ENCODE measurements around the gene TIMM44. TPM values are rescaled to one million over a fixed set of nuclear protein-coding genes. Genes with fewer than 3 reads are reported as not detected.
"Not testable (repeated sequence)": the region's sequence is repeated elsewhere in the genome, so short reads cannot be mapped to it uniquely, and the experiment has no call there.

TIMM44 gene
- total and polyA plus RNA-seq, 2 of the 8 experiments (the other 6 are each of a cell fraction or from before 2014, with no cell fraction given), result 131 to 150 TPM

DNA sequence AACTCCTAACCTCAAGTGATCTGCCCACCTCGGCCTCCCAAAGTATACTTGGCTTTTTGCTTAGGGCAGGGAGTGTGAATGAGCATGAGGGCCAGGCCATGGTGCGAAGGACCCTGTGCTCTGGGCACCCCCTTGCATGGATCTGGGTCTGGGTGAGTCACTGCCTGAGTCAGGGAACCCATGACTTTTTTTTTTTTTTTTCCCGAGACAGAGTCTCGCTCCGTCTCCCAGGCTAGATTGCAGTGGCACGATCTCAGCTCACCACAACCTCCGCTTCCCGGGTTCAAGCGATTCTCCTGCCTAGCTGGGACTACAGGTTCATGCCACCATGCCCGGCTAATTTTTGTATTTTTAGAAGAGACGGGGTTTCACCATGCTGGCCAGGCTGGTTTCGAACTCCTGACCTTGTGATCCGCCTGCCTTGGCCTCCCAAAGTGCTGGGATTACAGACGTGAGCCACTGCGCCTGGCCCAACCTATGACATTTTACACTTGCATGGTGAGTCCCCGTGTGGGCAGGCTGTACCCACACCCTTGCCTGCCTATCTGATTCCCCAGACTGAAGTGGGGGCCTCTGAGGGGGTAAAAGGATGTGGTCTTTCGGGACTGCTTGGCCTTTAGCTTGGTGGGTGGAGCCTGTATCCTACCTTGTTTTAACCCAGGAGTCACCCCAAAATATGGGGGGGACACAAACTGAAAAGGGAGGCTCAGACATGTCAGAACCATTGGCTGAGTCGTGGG lies 49.9 kb downstream of the TIMM44 start:
- not testable (repeated sequence) for H3K4ac ChIP-seq (replicated peaks; ENCODE audit: insufficient read length, low read depth, low read length); H2BK12ac ChIP-seq (ENCODE audit: low read depth, low read length); H2AK5ac ChIP-seq (ENCODE audit: low read depth, low read length); H3K23ac ChIP-seq (ENCODE audit: insufficient read length); H3K18ac ChIP-seq (ENCODE audit: extremely low read depth, low read length); H3K56ac ChIP-seq (replicated peaks; ENCODE audit: insufficient read length, low read depth, low read length); H4K20me1 ChIP-seq (replicated peaks in 1 of 2; ENCODE audit: control insufficient read depth in 1 of 2, insufficient read depth in 2 of 2, low read length in 2 of 2); H3K9me3 ChIP-seq (ENCODE audit: insufficient read depth in 2 of 2, low read depth in 1 of 2, low read length in 1 of 2); FAIRE-seq; H3K4me3 ChIP-seq (ENCODE audit: extremely low read depth in 1 of 4, insufficient read depth in 2 of 4, low read depth in 3 of 4, low read length in 4 of 4); H2AFZ ChIP-seq (ENCODE audit: low read length); H3K27me3 ChIP-seq (replicated peaks in 1 of 4; ENCODE audit: control insufficient read depth in 3 of 4, extremely low read depth in 1 of 4, insufficient read depth in 3 of 4, low read length in 3 of 4); H3K79me1 ChIP-seq (ENCODE audit: low read depth, low read length); H2BK20ac ChIP-seq (ENCODE audit: low read length); H3K79me2 ChIP-seq (ENCODE audit: control insufficient read depth in 1 of 2, insufficient read depth in 2 of 2, low read length in 2 of 2); H3K36me3 ChIP-seq (ENCODE audit: control insufficient read depth in 2 of 4, insufficient read depth in 4 of 4, low read length in 3 of 4); H2BK15ac ChIP-seq (ENCODE audit: low read length); H3K4me1 ChIP-seq (replicated peaks in 1 of 4; ENCODE audit: control insufficient read depth in 3 of 4, insufficient read depth in 4 of 4, low read length in 3 of 4); DNase-seq (ENCODE audit: low read depth in 1 of 2, low spot score in 2 of 2); H3K14ac ChIP-seq (ENCODE audit: insufficient read length); H4K5ac ChIP-seq (ENCODE audit: insufficient read length, low read depth, low read length); H3K4me2 ChIP-seq (ENCODE audit: insufficient read depth in 1 of 2, low read depth in 2 of 2, low read length in 2 of 2); H3K27ac ChIP-seq (ENCODE audit: low read depth, low read length); H2BK5ac ChIP-seq (ENCODE audit: low read depth, low read length); H3K9ac ChIP-seq (replicated peaks in 1 of 4; ENCODE audit: extremely low read depth in 1 of 4, low read depth in 3 of 4, low read length in 3 of 4); H2BK120ac ChIP-seq (replicated peaks; ENCODE audit: low read depth, low read length); H4K91ac ChIP-seq (replicated peaks; ENCODE audit: insufficient read length, low read length); H4K8ac ChIP-seq (ENCODE audit: extremely low read depth, insufficient read depth, low read length); H3K23me2 ChIP-seq (ENCODE audit: low read depth, low read length)
- WGBS, 2 experiments (ENCODE audit: extremely low coverage in 1 of 2, insufficient coverage in 1 of 2, insufficient read length in 1 of 2, insufficient replicate concordance in 2 of 2, low coverage in 1 of 2, low lambda C conversion rate in 2 of 2, missing lambda C conversion rate in 1 of 2), result 89% methylated on average over 18 of the region's 18 CpGs; no CpG with 5 or more reads in 1 of the 2 experiments
- CTCF ChIA-PET (ENCODE audit: partially characterized antibody), result interaction anchor here (2.0 kb wide), 1 partner anchor 24 kb away, joined by 6 read pairs; no protein-coding TSS in a partner anchor
- POLR2A ChIA-PET (ENCODE audit: partially characterized antibody), result interaction anchor here (0.7 to 1.9 kb wide), 7 partner anchors 8 to 25 kb away, joined by 3 to 7 read pairs (median 4); partner anchors contain the start of gene MAP2K7
